ENCODE results near the gene RPL41. TPM values are rescaled to one million over a fixed set of nuclear protein-coding genes. Genes with fewer than 3 reads are reported as not detected.

Gene RPL41
- polyA plus RNA-seq, 1 of the 3 experiments (the other 2 are of a cell fraction), result 12,464 TPM

GRCh38 chr12:56098592-56098991 lies 17.8 kb upstream of the RPL41 start:
- H3K4me1 ChIP-seq (ENCODE audit: control insufficient read depth in 1 of 2, insufficient read depth in 2 of 2, low read depth in 1 of 2, low read length in 1 of 2), result peaks cover 0 to 4% of the 10 kb centered on the region in 2 experiments; a peak in 2 of 4 replicates
- no peaks in the 10 kb centered on the region for H4K20me1 ChIP-seq (ENCODE audit: insufficient read depth)
- no peak for DNase-seq
- H3K9me3 ChIP-seq, result no peaks in the 10 kb centered on the region
- ChIA-PET POLR2A (no interaction called here), CTCF (no interaction called here)
- no peak overlapping the region for H2AFZ ChIP-seq (ENCODE audit: low read depth)
- no peak for TF ChIP-seq USF1 (IDR thresholded peaks at IDR 0.05; ENCODE audit: borderline replicate concordance, low read depth)
- no peak for TF ChIP-seq EP300 (IDR thresholded peaks at IDR 0.05; ENCODE audit: borderline replicate concordance in 1 of 2, low read depth in 1 of 2, low read length in 1 of 2)
- H3K27ac ChIP-seq (ENCODE audit: low read depth in 2 of 2, low read length in 1 of 2), result no peak overlapping the region
- no peaks in the 10 kb centered on the region for H3K79me2 ChIP-seq (ENCODE audit: insufficient read depth)
- H3F3A ChIP-seq (replicated peaks; ENCODE audit: insufficient read depth), result no peaks in the 10 kb centered on the region
- peaks cover 30% of the 10 kb centered on the region; the same call in 1 of the 2 replicates for H3K27me3 ChIP-seq (ENCODE audit: insufficient read depth)
- whole genome bisulfite sequencing (ENCODE audit: low lambda C conversion rate), result 21% methylated on average over 3 of the region's 3 CpGs
- no peaks in the 10 kb centered on the region for H3K9me2 ChIP-seq
- no peak overlapping the region for H3K4me3 ChIP-seq (ENCODE audit: low read depth in 2 of 2, low read length in 1 of 2)
- H3K4me2 ChIP-seq, result no peak overlapping the region
- H3K9ac ChIP-seq, result no peak overlapping the region
- no peaks in the 10 kb centered on the region for H3K36me3 ChIP-seq (replicated peaks in 1 of 2; ENCODE audit: control insufficient read depth in 1 of 2, insufficient read depth in 2 of 2, low read length in 1 of 2)

GRCh38 chr12:56099787-56100186 lies 16.6 kb upstream of the RPL41 start:
- ChIA-PET CTCF (no interaction called here), POLR2A (interaction anchor here (0.7 kb wide), 1 partner anchor 163 kb away, joined by 3 read pairs; no protein-coding TSS in a partner anchor)

More at GRCh38 chr12:56099787-56100186, 16.6 kb upstream of the RPL41 start:
- no peak for DNase-seq
- H3K4me3 ChIP-seq (ENCODE audit: low read depth in 2 of 2, low read length in 1 of 2), result no peak overlapping the region
- H3K4me1 ChIP-seq (ENCODE audit: control insufficient read depth in 1 of 2, insufficient read depth in 2 of 2, low read depth in 1 of 2, low read length in 1 of 2), result peaks cover 0 to 4% of the 10 kb centered on the region in 2 experiments; a peak in 2 of 4 replicates
- H3K36me3 ChIP-seq (replicated peaks in 1 of 2; ENCODE audit: control insufficient read depth in 1 of 2, insufficient read depth in 2 of 2, low read length in 1 of 2), result no peaks in the 10 kb centered on the region
- no peak overlapping the region for H2AFZ ChIP-seq (ENCODE audit: low read depth)
- H3K79me2 ChIP-seq (ENCODE audit: insufficient read depth), result peaks cover 4% of the 10 kb centered on the region
- TF ChIP-seq USF2 (IDR thresholded peaks at IDR 0.05; ENCODE audit: borderline replicate concordance, low read depth, low read length), result no peak
- TF ChIP-seq USF1 (IDR thresholded peaks at IDR 0.05; ENCODE audit: borderline replicate concordance, low read depth), result no peak
- no peak for TF ChIP-seq TCF12 (IDR thresholded peaks at IDR 0.05)
- no peak for TF ChIP-seq SMC3 (IDR thresholded peaks at IDR 0.05; ENCODE audit: low read depth, low read length)
- no peak for TF ChIP-seq CHD2 (IDR thresholded peaks at IDR 0.05; ENCODE audit: low read length, partially characterized antibody)
- TF ChIP-seq GABPA (IDR thresholded peaks at IDR 0.05; ENCODE audit: low read depth), result no peak
- TF ChIP-seq TAF1 (IDR thresholded peaks at IDR 0.05; ENCODE audit: borderline replicate concordance, low read depth, low read length), result no peak
- no peak for TF ChIP-seq RXRA (IDR thresholded peaks at IDR 0.05; ENCODE audit: borderline replicate concordance, low read depth)
- no peak for TF ChIP-seq MXI1 (IDR thresholded peaks at IDR 0.05; ENCODE audit: low read depth, low read length)
- no peak for TF ChIP-seq ZBTB33 (IDR thresholded peaks at IDR 0.05; ENCODE audit: borderline replicate concordance, low read depth)
- TF ChIP-seq YY1 (IDR thresholded peaks at IDR 0.05; ENCODE audit: low read depth), result no peak
- TF ChIP-seq RCOR1 (IDR thresholded peaks at IDR 0.05; ENCODE audit: low read length), result no peak
- no peak for TF ChIP-seq FOXM1 (IDR thresholded peaks at IDR 0.05; ENCODE audit: low read depth)
- no peak for TF ChIP-seq FOXJ3 (CRISPR knock-in tag; IDR thresholded peaks at IDR 0.05)
- TF ChIP-seq ELF1 (IDR thresholded peaks at IDR 0.05), result no peak
- TF ChIP-seq SIN3A (IDR thresholded peaks at IDR 0.05; ENCODE audit: borderline replicate concordance, low read depth, low read length), result no peak
- no peak for TF ChIP-seq MEF2A (IDR thresholded peaks at IDR 0.05; ENCODE audit: borderline replicate concordance, low read depth)
- TF ChIP-seq FOSL2 (IDR thresholded peaks at IDR 0.05; ENCODE audit: borderline replicate concordance, low read depth), result no peak
- TF ChIP-seq GATA2 (CRISPR knock-in tag; IDR thresholded peaks at IDR 0.05), result no peak
- H3K9ac ChIP-seq, result no peak overlapping the region
- H3K27ac ChIP-seq (ENCODE audit: low read depth in 2 of 2, low read length in 1 of 2), result no peak overlapping the region
- H3K9me2 ChIP-seq, result no peaks in the 10 kb centered on the region
- H3K4me2 ChIP-seq, result no peak overlapping the region
- H4K20me1 ChIP-seq (ENCODE audit: insufficient read depth), result no peaks in the 10 kb centered on the region
- peaks cover 19% of the 10 kb centered on the region; the same call in 1 of the 2 replicates for H3K27me3 ChIP-seq (ENCODE audit: insufficient read depth)
- no peaks in the 10 kb centered on the region for H3K9me3 ChIP-seq
- 84% methylated on average over 4 of the region's 4 CpGs for WGBS (ENCODE audit: low lambda C conversion rate)
- no peaks in the 10 kb centered on the region for H3F3A ChIP-seq (replicated peaks; ENCODE audit: insufficient read depth)
